MM.1S (cell line): ENCODE measurements around the gene KDELR1.

Source experiments
- EZH2 ChIP-seq: fragments of 300-600 bp; sonication (generic); optimal IDR thresholded peaks from 2 replicates; pipeline ENCODE3; 2017; ENCODE audit warnings: low read depth, mild to moderate bottlenecking, antibody characterized with exemption, low read length, mixed read lengths
- EZH2phosphoT487 ChIP-seq: fragments of 300-600 bp; sonication (generic); IDR thresholded peaks from 2 replicates; pipeline ENCODE4 v1.6.1; 2018; ENCODE audit warnings: antibody characterized with exemption, low read length
- TF ChIP-seq, protein P1 (sequence below): fragments of 300-600 bp; sonication (generic); IDR thresholded peaks from 2 replicates; pipeline ENCODE4 v1.5.1; 2016; ENCODE audit warnings: antibody characterized with exemption, low read length, mixed read lengths

GRCh38 chr19:48397263-48398101 lies 6.1 kb upstream of the KDELR1 start:
- TF ChIP-seq, protein P1, sequence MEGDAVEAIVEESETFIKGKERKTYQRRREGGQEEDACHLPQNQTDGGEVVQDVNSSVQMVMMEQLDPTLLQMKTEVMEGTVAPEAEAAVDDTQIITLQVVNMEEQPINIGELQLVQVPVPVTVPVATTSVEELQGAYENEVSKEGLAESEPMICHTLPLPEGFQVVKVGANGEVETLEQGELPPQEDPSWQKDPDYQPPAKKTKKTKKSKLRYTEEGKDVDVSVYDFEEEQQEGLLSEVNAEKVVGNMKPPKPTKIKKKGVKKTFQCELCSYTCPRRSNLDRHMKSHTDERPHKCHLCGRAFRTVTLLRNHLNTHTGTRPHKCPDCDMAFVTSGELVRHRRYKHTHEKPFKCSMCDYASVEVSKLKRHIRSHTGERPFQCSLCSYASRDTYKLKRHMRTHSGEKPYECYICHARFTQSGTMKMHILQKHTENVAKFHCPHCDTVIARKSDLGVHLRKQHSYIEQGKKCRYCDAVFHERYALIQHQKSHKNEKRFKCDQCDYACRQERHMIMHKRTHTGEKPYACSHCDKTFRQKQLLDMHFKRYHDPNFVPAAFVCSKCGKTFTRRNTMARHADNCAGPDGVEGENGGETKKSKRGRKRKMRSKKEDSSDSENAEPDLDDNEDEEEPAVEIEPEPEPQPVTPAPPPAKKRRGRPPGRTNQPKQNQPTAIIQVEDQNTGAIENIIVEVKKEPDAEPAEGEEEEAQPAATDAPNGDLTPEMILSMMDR = no peak
- TF ChIP-seq EZH2 (no peak), EZH2phosphoT487 (no peak)
